ENCODE measurements around the gene F2RL3.

F2RL3 gene

DNA sequence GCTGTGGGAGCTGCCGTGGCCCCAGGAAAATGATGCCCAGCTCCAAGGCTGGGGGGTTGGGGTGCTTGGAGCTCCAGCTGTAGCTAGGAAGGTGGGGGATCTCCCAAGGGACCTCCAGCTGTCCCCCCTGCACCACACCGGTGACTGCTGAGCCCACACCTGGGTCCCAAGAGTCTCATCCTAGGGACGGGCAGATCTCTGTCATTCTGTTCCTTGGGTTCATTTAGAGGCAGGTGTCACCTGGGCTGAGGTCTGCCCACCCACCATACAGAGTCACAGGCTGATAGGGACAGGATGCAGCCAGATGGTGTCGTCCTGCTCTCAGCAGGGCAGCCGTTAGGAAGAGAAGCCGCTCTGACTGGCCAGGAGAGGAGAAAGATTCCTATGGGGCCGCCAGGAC is 5.3 kb downstream of the F2RL3 start:
- no peak for DNase-seq (ENCODE audit: low read depth in 2 of 2)

DNA sequence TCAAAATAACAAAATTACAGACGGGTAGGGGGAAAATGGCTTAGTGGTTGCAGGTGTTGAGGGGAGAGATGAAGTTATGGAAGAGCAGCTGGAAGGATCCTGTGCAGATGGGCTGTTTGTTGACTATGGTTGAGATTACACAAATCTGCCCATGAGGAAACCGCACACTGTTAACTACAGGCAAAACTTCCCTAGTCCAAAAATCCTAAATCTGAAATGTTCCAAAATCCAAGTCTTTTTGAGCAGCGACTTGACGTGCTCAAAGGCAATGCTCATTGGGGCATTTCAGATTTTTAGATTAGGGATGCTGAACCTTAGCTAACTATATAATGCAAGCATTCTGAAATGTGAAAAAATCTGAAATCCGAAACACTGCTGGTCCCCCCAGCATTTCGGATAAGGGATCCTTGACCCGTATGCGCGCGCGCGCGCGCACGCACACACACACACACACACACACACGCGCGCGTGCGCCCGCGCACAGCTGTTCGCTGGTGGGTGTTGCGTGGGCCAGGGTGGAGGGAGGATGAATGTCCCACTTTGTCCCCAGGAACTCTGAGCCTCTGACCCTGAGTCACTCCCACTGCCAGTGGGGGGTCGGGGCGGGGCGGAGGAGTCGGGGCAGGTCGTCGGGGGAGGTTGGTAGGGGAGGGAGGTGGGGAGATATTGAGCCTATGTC is 6.8 kb downstream of the F2RL3 start:
- DNase-seq (ENCODE audit: low read depth in 2 of 2) = no peak

DNA sequence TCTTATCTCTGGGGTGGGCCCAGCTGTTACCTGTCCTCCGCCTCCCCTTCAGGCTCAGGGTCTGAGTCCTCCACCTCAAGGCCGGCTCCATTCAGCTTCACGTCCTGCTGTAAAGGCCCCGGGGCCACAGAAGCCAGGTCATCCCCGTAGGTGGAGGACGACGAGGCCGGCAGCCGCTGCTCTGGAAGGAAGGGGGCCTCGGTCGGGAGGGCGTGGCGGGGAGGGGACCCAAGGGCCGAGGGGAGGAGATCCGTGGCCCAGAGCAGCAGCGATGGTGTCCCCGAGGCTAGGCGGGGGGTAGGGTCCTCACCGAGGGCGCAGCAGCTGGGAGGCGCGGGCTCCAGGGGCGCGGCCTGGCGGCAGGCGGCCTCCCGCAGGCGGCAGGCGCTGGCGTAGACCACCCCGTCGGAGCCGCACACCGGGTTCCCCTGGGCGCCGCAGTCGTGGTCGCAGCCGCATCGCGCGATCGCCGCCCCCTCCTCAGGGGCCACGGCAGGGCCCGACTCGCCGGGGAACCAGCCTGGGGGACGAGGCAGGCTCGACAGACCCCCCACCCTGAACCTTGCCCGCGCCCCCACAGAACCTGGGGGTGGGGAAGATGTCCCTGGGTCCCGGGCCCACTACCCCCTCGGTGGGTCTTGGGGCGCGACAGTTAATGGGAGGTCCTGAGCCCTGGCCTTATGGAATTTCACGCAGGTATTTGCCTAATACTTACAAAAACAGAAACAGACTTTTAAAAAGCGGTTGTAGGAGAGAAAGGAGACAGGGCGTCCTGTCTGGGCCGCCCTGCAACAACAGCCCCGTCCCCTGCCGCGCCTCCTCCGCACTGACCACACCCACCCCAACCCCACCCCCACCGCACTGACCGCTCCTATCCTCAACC is 7.6 kb downstream of the F2RL3 start:
- no peak for DNase-seq (ENCODE audit: low read depth in 2 of 2)

DNA sequence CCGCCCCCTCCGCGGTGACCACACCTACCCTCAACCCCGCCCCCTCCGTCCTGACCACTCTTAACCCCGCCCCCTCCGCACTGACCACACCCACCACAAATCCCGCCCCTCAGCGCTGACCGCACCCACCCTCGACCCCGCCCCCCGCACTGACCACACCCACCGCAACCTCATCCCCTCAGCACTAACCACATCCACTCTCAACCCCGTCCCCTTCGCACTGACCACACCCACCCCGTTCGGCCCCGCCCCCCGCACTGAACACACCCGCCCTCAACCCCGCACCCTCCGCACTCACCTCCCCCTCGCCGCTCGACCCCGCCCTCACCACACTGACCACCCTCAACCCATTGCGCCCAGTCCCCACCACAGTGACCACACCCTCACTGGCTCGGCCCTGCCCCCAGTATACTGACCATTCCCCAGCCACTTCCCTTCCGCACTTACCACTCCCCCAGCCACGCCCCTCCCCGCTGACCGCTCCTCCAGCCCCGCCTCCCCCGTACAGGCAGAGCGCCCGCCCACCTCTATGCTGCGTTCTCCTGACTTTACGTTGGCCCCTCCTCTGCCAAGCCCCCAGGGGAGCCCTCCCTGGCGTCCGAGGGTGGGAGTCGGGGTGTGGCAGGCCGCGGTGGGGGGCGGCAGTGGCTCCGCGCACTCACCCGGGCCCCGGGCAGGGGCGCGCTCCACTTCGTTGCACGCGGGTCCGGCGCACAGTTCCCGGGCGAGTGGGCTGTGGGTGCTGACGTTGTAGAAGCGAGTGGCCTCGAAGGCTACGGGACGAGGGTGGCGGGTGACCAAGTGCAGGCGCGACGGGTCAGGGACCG is 8.4 kb downstream of the F2RL3 start:
- DNase-seq (ENCODE audit: low read depth in 2 of 2) = peak; percentile 69 to 75

DNA sequence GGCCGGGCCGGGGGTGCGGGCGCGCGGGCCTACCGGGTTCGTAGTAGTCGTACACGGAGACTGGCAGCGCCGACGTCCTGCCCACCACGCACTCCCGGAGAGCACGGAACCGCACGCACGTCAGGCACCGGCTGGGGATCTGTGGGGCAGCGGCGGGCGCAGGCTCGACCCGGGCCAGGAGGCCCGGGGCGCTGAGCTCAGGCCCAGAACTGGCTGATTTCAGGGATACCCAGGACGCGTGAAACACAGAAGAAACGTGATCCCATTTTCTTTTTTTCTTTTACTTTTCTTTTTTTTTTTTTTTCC is 9.0 kb downstream of the F2RL3 start:
- DNase-seq (ENCODE audit: low read depth in 2 of 2) = no peak

DNA sequence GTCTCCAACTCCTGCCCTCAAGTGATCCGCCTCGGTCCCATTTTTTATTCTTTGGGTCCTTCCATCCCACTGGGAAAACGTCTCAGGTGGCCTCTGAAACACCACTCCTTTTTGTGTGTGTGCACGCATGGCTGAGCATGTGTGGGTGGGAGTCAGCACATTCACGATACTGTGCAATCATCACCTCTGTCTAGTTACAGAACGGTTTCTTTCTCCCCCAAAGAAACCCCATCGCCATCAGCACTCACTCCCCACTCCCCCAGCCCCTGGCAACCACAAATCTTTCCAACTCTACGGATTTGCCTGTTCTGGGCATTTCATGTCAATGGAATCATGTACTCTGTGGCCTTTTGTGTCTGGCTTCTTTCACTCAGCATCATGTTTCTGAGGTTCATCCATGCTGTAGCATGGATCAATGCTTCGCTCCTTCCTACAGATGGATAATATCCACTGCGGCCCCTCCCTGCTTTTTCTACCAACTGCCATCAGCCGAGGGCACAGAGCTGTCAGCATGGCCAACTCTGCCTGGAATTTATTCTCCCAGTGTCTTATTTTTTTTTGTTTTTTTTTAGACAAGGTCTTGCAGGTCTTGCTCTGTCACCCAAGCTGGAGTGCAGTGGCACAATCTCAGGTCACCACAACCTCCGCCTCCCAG is 9.7 kb downstream of the F2RL3 start:
- DNase-seq (ENCODE audit: low read depth in 2 of 2) = no peak

DNA sequence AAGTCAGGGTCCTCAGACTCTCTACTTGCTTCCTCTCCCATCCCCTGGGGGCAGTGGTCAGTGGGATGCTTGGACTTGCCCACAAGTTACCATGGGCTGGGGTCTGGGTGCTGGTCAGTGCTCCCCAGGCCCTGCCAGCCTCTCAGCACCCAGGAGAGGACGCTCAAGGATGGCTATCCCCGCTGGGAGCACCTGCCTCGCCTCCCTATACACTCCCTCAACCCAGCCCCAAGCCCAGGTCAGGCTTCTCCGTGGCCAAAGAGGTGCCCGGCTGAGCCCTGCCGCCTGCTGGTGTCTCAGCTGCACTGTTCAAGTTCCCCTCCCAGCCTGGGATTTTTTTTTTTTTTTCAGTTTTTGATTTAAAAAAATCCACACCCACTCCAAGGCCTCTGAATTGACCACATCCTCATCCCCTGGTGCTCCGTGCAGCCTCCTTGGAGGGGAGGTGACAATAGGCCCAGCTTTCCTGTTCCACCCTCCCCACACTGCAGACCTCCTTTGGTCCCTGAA is 10.8 kb downstream of the F2RL3 start:
- DNase-seq (ENCODE audit: low read depth in 2 of 2) = peak in 1 of 2 donors; percentile 19

DNA sequence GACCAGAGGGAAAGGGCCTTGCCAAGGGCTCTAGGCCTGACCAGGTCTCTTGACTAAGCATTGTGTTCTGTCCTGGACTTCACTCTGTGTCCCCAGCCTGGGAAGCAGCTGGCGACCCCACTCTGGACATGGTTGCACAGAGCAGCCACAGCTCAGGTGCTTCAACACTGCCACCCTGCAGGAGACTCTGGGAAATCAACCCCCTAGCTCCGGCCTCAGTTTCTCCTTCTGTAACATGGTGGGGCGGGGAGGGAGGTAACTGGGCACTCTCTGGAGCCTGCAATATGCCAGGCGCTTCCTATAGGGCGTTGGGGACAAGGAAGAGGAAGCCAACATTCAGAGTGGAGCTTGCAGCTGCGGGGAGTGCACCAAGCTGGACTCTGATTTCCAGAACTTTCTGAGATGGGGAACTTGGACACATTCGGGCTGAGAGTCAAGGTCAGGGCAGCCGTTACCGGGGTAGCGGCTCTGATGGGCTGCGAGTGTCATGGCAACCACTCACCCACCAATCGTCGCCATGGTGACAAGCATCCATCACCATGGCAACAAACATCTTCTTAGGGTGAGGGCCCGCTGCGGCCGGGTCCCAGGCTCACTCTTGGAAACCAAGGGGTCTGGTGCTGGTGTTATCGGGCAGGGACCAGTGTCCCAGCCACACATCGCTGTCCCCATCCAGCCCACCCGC is 12.8 kb downstream of the F2RL3 start:
- no peak for DNase-seq (ENCODE audit: low read depth in 2 of 2)

DNA sequence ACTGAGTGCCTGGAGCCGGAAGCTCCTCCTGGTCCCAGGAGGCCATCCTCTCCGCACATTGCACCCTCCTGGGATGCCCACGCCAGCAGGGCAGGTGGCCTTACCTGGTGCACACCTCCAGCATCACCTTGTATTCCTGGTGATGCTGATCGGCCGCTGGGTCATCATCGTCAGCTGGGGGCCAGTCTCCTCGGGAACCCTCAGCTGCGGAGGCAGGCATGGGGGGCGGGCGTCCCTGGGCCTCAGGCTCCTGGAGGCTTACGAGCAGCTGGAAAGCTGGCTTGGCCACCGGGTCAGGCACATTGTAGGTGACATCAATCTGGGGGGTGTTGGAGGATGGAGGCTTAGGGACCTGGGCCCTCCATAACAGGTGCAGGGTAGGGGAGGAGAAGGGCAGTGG is 13.7 kb downstream of the F2RL3 start:
- DNase-seq (ENCODE audit: low read depth in 2 of 2) = no peak

DNA sequence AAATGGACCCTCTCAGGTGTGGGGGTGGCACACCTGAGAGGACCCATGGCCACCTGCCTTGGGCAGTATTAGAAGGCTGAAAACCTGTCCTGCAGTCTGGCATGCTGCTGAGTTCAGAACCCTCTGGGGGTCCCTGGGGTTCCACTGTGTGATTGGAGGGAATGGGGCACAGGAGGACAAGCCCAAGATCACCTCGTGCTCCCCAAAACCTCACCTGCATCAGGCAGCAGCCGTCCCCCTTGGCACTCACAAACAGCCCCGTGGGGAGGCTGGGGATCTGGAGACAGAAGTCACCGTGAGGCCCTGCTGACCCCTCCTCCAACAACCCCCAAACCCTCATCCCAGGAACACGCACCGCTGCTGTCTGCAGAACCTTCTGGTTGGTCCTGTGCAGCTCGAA is 14.5 kb downstream of the F2RL3 start:
- DNase-seq (ENCODE audit: low read depth in 2 of 2) = no peak

DNA sequence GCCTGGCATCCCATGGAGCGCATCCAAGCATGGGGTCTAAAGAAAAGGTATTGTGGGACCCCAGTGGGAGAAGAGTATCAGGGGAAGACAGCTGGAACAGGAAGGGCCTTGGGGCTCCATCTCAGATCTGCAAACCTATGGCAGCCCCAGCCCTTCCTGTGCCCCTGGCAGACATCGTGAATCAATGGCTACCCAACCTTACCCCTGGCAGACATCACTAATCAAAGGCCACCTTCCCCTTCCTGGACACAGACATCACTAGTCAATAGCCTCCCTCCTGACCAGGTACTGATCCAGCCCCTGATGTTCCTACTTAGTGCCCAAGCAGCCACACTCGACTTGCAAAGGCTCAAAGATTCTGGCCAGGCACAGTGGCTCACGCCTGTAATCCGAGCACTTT is 15.8 kb downstream of the F2RL3 start:
- DNase-seq (ENCODE audit: low read depth in 2 of 2) = no peak

DNA sequence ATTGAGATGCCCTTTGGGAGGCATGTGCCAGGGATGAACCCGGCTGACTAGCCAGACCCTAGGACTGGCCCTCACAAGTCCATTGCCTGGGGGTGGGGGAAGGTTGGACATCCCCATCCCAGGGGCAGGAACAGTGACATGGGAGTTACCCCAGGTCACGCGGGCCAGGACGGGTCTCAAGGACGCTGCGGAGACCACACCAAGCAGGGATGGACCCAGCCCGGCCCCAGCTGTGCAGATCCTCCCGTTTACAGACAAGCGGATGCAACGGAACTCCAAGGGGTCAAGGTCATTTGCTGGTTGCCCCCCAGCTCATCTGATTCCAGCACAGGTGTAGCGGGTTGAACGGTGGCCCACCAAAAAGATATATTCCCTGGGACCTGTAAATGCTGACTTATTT is 20.0 kb downstream of the F2RL3 start:
- no peak for DNase-seq (ENCODE audit: low read depth in 2 of 2)

DNA sequence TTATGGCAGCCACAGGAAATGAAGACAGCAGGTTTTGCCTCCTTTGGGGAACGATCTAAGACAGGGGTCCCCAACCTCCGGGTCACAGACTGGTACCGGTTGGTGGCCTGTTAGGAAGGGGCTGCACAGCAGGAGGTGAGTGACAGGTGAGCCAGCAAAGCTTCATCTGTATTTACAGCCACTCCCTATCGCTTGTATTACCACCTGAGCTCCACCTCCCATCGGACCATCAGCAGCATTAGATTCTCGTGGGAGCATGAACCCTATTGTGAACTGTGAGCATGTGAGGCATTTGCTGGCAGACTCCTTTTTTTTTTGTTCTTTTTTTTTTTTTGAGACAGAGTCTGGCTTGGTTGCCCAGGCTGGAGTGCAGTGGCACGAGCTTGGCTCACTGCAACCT is 22.2 kb downstream of the F2RL3 start:
- DNase-seq (ENCODE audit: low read depth in 2 of 2) = no peak

DNA sequence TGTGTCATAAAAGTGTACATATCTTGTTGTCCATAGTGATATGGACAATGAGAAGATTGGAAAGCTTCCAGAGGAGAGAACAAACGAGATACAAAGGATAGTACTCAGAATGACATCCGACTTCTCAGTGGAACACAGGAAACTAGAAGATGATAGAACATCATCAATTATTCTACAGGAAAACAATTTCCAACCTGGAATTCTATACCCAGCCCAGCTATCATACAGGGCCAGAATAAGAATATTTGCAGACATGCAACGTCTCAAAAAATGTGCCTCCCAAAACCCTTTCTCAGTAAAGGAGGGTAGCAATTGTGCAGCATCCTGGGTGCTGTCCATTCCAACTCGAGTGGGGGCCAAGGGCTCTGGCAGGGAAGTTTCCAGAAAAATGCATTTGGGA is 24.0 kb downstream of the F2RL3 start:
- DNase-seq (ENCODE audit: low read depth in 2 of 2) = no peak

DNA sequence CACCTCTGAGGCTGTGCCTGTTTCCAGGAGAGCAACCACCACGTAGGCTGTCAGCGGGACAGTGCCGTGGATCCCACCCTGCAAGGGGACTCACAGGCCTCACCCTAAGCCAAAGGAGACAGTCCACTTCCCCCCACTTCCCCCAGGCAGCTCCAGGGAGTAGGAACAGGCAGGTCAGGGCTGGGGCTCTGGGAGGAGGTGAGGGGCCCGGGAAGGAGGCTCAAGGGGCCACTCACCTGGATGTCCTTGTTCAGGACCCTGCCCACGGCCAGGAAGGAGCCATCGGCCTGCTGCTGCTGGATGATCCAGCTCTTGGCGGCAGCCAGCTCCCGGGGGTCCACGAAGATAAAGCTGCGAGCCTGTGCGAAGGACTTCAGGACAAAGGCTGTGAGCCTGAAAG is 25.6 kb downstream of the F2RL3 start:
- DNase-seq (ENCODE audit: low read depth in 2 of 2) = no peak

DNA sequence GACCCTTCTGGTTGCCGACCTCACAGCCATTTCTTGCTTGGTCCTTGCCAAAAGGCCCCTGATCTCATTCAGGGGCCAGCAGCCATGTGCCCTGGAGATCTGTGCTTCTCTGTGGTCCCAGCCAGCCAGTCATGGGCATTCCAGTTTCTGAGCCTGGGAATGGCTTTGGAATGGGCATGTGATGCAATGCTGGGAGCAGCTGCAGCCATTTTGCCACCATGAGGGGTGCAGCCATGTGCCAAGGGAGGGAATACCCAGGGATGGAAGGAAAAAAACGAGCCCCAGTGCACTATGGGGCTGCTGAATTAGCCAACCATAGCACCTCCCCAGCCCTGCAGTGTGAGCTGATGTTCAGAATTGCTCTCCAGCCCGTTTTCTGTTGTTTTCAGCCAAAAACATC is 26.3 kb downstream of the F2RL3 start:
- DNase-seq (ENCODE audit: low read depth in 2 of 2) = no peak

DNA sequence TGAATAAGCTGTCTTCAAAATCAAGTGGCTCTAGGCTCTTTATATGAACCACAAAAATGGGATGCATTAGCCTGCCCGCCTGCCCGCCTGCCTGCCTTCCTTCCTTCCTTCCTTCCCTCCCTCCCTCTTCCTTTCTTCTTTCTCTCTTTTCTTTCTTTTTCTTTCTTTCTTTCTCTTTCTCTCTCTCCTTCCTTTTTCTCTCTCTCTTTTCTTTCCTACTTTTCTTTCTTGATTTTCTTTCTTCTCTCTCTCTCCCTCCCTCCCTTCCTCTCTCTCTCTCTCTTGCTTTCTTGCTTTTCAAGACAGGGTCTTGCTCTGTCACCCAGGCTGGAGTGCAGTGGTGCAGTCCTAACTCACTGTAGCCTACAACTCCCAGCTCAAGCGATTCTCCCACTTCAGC is 26.9 kb downstream of the F2RL3 start:
- no peak for DNase-seq (ENCODE audit: low read depth in 2 of 2)

DNA sequence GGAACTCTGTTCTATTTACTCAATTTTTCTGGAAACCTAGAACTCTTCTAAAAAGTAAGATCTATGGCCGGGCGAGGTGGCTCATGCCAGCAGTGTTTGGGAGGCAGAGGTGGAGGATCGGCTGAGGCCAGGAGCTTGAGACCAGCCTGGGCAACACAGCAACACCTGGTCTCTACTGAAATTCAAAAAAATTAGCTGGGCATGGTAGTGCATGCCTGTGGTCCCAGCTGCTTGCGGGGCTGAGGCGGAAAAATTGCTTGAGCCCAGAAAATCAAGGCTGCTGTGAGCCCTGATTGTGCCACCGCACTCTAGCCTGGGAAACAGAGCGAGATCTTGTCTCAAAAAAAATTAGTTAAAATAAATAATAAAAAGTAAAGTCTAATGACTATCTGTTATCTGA is 28.6 kb downstream of the F2RL3 start:
- no peak for DNase-seq (ENCODE audit: low read depth in 2 of 2)

DNA sequence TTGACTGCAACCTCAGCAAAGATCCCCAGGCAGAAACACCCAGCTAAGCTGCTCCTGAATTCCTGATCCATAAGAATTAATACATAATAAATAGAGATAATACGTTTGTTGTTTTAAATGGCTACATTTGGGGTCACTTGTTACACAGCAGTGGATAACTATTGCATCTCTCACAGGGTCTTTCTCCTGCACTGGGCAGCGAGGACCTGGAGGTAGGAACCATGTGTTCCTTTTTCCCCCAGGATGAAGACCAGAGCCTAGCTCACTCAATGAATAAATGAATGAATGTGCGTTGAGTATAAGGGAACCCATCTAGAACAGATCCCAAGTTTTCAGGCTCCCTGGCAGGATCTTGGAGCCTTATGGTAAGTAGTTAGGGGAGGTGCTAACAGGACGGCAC is 30.7 kb downstream of the F2RL3 start:
- no peak for DNase-seq (ENCODE audit: low read depth in 2 of 2)

DNA sequence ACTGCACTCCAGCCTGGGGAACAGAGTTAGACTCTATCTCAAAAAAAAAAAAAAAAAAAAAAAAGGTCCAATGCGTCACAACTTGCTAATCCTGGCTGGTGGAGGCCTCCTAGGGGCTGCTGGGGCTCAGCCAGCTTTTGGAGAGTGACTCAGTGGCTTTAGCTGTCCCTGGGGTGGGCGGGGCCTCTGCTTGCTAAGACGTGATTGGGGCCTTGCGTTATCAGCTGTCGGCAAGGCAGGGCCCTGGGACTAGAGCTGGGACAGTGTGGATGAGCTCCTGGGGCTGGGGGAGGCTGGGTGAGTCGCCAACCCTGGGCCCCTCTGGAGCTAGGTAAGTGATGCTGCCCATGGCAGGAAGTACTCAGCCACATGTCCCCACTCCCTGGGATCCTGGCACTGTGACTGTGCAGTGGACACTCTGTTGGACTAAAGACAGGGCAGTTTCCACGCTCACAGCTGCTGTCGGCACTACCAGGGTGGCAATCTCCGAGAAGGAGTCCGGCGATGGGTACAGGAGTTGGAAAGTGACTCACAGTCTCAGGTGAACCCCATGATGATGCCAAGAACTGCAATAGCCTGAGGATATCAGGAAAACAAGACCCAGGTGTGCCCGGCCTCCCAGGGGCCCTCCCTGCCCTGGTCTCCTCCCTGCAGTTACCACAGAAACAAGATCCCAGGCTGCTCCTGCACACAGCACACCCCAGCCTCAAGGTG is 32.2 kb downstream of the F2RL3 start:
- DNase-seq (ENCODE audit: low read depth in 2 of 2) = no peak
